Endothelial cell of umbilical vein (primary cell): ENCODE data around the gene CDHR1. TPM values are rescaled to one million over a fixed set of nuclear protein-coding genes. Genes with fewer than 3 reads are reported as not detected.

Experiments
- BruUV-seq: library from RNA; stranded (reverse); fragments of 400-500 nt; replicated peaks from 2 replicates; lab custom pipeline; 2021; lab: Mats Ljungman, UMichigan
- CTCF ChIA-PET: fragments of 300-600, 350-600 bp; sonication (Branson Sonifier 250); formaldehyde crosslinking; loops from one replicate; lab custom pipeline; 2021; ENCODE audit warnings: antibody characterized with exemption, inconsistent platforms; lab: Charles Lee
- POLR2A ChIA-PET: fragments of 300-600, 350-600 bp; sonication (Branson Sonifier 250); formaldehyde crosslinking; loops from one replicate; lab custom pipeline; 2021; ENCODE audit warnings: antibody characterized with exemption, inconsistent platforms; lab: Charles Lee
- DNase-seq: peaks from one replicate; pipeline ENCODE4 v3.0.0-alpha.2; 2011; ENCODE audit warnings: low read depth, low spot score
- FAIRE-seq: peaks from 2 replicates; lab custom pipeline; 2011; peaks lifted over from hg19 to GRCh38; lab: Jason Lieb, UNC
- H2AFZ ChIP-seq: 2 replicates; pipeline ENCODE4 v1.6.0; 2012; ENCODE audit warnings: low read depth, low read length, control low read depth, inconsistent platforms
- H3K27ac ChIP-seq: 2 replicates; pipeline ENCODE4 v1.5.1; 2011; ENCODE audit warnings: low read depth, mild to moderate bottlenecking, control low read depth, low read length, moderate library complexity; ENCODE audit not compliant: insufficient read depth
- H3K27me3 ChIP-seq, 2 experiments: 2 replicates each; pipeline versions ENCODE4 v1.6.0 to v1.6.1; 2011; ENCODE audit warnings: low read length in 2 of 2, mixed read lengths in 1 of 2; ENCODE audit not compliant: control insufficient read depth in 2 of 2, insufficient read depth in 2 of 2
- H3K36me3 ChIP-seq, 2 experiments: 2 replicates in 1 of 2; 3 replicates in 1 of 2; pipeline ENCODE4 v1.5.1; 2011; ENCODE audit warnings: low read length in 2 of 2, mild to moderate bottlenecking in 1 of 2, moderate library complexity in 1 of 2; ENCODE audit not compliant: control insufficient read depth in 2 of 2, insufficient read depth in 2 of 2; ENCODE audit errors: extremely low read depth in 1 of 2
- H3K4me1 ChIP-seq: 3 replicates; pipeline ENCODE4 v1.5.1; 2011; ENCODE audit warnings: mild to moderate bottlenecking, low read length; ENCODE audit not compliant: control insufficient read depth, insufficient read depth; ENCODE audit errors: extremely low read depth
- H3K4me2 ChIP-seq: 2 replicates; pipeline ENCODE4 v1.6.1; 2011; ENCODE audit warnings: low read length, control low read depth, mixed read lengths; ENCODE audit not compliant: insufficient read depth
- H3K4me3 ChIP-seq, 3 experiments: fragments of 200-600 bp in 1 of 3; sonication (generic), shearing (Covaris generic) in 1 of 3; replicated peaks in 1 of 3; 2 replicates each; pipeline ENCODE4 v1.5.1; 2011 to 2016; ENCODE audit warnings: control low read depth in 3 of 3, low read length in 3 of 3, mild to moderate bottlenecking in 2 of 3, inconsistent platforms in 1 of 3, low read depth in 1 of 3, moderate library complexity in 1 of 3; ENCODE audit not compliant: insufficient read depth in 1 of 3
- H3K79me2 ChIP-seq: 2 replicates; pipeline ENCODE4 v1.6.0; 2012; ENCODE audit warnings: low read length, inconsistent platforms; ENCODE audit not compliant: control insufficient read depth, insufficient read depth
- H3K9ac ChIP-seq: replicated peaks from 2 replicates; pipeline ENCODE3; 2011; ENCODE audit warnings: low read length, control low read depth; ENCODE audit not compliant: insufficient read depth; ENCODE audit errors: extremely low read depth
- H3K9me1 ChIP-seq: replicated peaks from 3 replicates; pipeline ENCODE4 v1.6.0; 2011; ENCODE audit warnings: mild to moderate bottlenecking, low read length; ENCODE audit not compliant: control insufficient read depth, insufficient read depth; ENCODE audit errors: extremely low read depth
- H3K9me3 ChIP-seq: replicated peaks from 2 replicates; pipeline ENCODE4 v1.5.1; 2012; ENCODE audit warnings: low read length, inconsistent platforms; ENCODE audit not compliant: control insufficient read depth, insufficient read depth
- H4K20me1 ChIP-seq: replicated peaks from 2 replicates; pipeline ENCODE3; 2011; ENCODE audit warnings: mild to moderate bottlenecking, low read length; ENCODE audit not compliant: control insufficient read depth, insufficient read depth; ENCODE audit errors: extremely low read depth
- EZH2 ChIP-seq: IDR thresholded peaks from 2 replicates; pipeline ENCODE4 v1.6.1; 2012; ENCODE audit warnings: borderline replicate concordance, low read depth, mild to moderate bottlenecking, moderate library complexity, low read length, inconsistent platforms; ENCODE audit not compliant: severe bottlenecking
- FOS ChIP-seq: IDR thresholded peaks from 2 replicates; pipeline ENCODE4 v1.6.1; 2011; ENCODE audit warnings: mild to moderate bottlenecking, low read length, moderate library complexity, borderline replicate concordance; ENCODE audit not compliant: insufficient read depth
- GATA2 ChIP-seq: IDR thresholded peaks from 2 replicates; pipeline ENCODE4 v1.7.0; 2011; ENCODE audit warnings: low read depth, mild to moderate bottlenecking, moderate library complexity, mixed read lengths, low read length; ENCODE audit not compliant: insufficient read length, insufficient read depth
- MAX ChIP-seq: IDR thresholded peaks from 2 replicates; pipeline ENCODE4 v1.6.1; 2011; ENCODE audit not compliant: insufficient read depth, insufficient read length
- POLR2AphosphoS5 ChIP-seq: IDR thresholded peaks from 2 replicates; pipeline ENCODE4 v1.6.1; 2012; ENCODE audit warnings: low read depth, mild to moderate bottlenecking, control low read depth, low read length, moderate library complexity; ENCODE audit not compliant: insufficient read depth
- dilution Hi-C: fragments of 300-500 bp; cut with MboI; formaldehyde crosslinking; loops from one replicate; pipeline ENCODE4 v1.15.0; 2019; ENCODE audit warnings: low sequenced_read_pairs; ENCODE audit not compliant: extremely low pct_ligation_motif_present
- intact Hi-C: fragments of 100-400 bp; cut with micrococcal nuclease; formaldehyde crosslinking; loops from one replicate; pipeline ENCODE4 v1.10.0; 2022
- polyA plus RNA-seq, 4 experiments: library from polyadenylated mRNA; depleted of rRNA in 3 of 4; stranded (reverse) in 3 of 4; unstranded in 1 of 4; fragments of >200 nt; gene quantifications; 2 replicates each; pipeline versions ENCODE4 v1.2.1 to v1.2.3, GENCODE V29; 2011 to 2012; ENCODE audit warnings: missing spikeins in 1 of 4
- total RNA-seq: library from RNA; stranded (reverse); gene quantifications from 2 replicates; pipeline ENCODE4 v1.2.3, GENCODE V29; 2021
- TF ChIP-seq, protein P1 (sequence below), 2 donors: IDR thresholded peaks; 1 replicate in 1 of 2; 2 replicates in 1 of 2; pipeline ENCODE4 v1.5.1; 2011; ENCODE audit warnings: low read length in 2 of 2, mild to moderate bottlenecking in 2 of 2, moderate library complexity in 2 of 2, control low read depth in 1 of 2, inconsistent platforms in 1 of 2, low read depth in 1 of 2; ENCODE audit not compliant: insufficient read depth in 1 of 2; ENCODE audit errors: extremely low read depth in 1 of 2

Gene CDHR1
- total and polyA plus RNA-seq, 2 donors (not counting 3 experiments of a cell fraction or from before 2014, with no cell fraction given) = 0.11 to 0.53 TPM

DNA sequence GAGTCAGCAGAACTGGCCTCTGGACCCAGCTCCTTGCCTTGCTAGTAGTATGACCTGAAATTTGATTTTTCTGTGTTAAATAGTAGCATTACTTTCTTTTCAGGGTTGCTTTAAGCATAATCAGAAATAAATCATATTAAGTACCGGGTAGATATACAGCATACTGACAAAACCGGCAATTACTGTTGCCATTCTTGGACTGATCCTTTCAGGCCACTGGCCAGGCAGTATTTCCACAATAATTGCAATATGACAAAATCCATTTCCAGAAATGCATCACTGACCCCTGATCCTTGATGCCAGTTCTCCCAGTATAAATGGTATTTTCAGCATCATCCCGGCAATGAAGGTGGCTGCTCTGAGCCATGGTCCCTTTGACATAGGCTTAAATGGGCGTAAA is 40.1 kb downstream of the CDHR1 start:
- POLR2A ChIA-PET = no interaction called here
- no peak overlapping the region for H3K4me2 ChIP-seq

GRCh38 chr10:84235096-84235495 is 40.8 kb downstream of the CDHR1 start:
- Histone ChIP-seq H3K9ac (no peak overlapping the region), H3K79me2 (no peaks in the 10 kb centered on the region), H4K20me1 (no peaks in the 10 kb centered on the region), H2AFZ (no peak overlapping the region), H3K9me3 (no peaks in the 10 kb centered on the region), H3K27me3 (no peaks in the 10 kb centered on the region), H3K4me3 (no peak overlapping the region), H3K27ac (no peak overlapping the region), H3K4me2 (no peak overlapping the region), H3K36me3 (no peaks in the 10 kb centered on the region), H3K4me1 (no peaks in the 10 kb centered on the region), H3K9me1 (no peaks in the 10 kb centered on the region)
- BruUV-seq = no TSS peak
- no peak for TF ChIP-seq EZH2
- no peak for TF ChIP-seq GATA2
- TF ChIP-seq, protein P1, sequence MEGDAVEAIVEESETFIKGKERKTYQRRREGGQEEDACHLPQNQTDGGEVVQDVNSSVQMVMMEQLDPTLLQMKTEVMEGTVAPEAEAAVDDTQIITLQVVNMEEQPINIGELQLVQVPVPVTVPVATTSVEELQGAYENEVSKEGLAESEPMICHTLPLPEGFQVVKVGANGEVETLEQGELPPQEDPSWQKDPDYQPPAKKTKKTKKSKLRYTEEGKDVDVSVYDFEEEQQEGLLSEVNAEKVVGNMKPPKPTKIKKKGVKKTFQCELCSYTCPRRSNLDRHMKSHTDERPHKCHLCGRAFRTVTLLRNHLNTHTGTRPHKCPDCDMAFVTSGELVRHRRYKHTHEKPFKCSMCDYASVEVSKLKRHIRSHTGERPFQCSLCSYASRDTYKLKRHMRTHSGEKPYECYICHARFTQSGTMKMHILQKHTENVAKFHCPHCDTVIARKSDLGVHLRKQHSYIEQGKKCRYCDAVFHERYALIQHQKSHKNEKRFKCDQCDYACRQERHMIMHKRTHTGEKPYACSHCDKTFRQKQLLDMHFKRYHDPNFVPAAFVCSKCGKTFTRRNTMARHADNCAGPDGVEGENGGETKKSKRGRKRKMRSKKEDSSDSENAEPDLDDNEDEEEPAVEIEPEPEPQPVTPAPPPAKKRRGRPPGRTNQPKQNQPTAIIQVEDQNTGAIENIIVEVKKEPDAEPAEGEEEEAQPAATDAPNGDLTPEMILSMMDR (IDR thresholded peaks at IDR 0.05; ENCODE audit: extremely low read depth in 1 of 2, insufficient read depth in 1 of 2, low read depth in 1 of 2, low read length in 2 of 2) = no peak
- no peak for TF ChIP-seq POLR2AphosphoS5
- TF ChIP-seq MAX = no peak
- no peak for TF ChIP-seq FOS
- no peak for DNase-seq
- ChIA-PET POLR2A (no interaction called here), CTCF (no interaction called here)
- no peak for FAIRE-seq
- intact Hi-C loops (no loop called here), dilution Hi-C loops (no loop called here)

More for the DNA sequence above, 40.1 kb downstream of the CDHR1 start:
- H3K9me1 ChIP-seq = no peaks in the 10 kb centered on the region
- H3K4me1 ChIP-seq = no peaks in the 10 kb centered on the region
- TF ChIP-seq POLR2AphosphoS5 (no peak), EZH2 (no peak)
- no peak for FAIRE-seq
- intact Hi-C loops = no loop called here
- DNase-seq = no peak
- BruUV-seq = no TSS peak
- no peak overlapping the region for H3K4me3 ChIP-seq
- H3K79me2 ChIP-seq = no peaks in the 10 kb centered on the region
- H4K20me1 ChIP-seq = no peaks in the 10 kb centered on the region
- no peaks in the 10 kb centered on the region for H3K27me3 ChIP-seq
- H3K36me3 ChIP-seq = no peaks in the 10 kb centered on the region
- H3K9ac ChIP-seq = no peak overlapping the region
- no peak overlapping the region for H2AFZ ChIP-seq
- no peaks in the 10 kb centered on the region for H3K9me3 ChIP-seq
- dilution Hi-C loops = no loop called here
- no peak overlapping the region for H3K27ac ChIP-seq
- CTCF ChIA-PET = interaction anchor here (1.4 kb wide), 1 partner anchor 20 kb away, joined by 3 read pairs; no protein-coding TSS in a partner anchor
